GM13977 (cell line): ENCODE data around the gene E2F6.

ENCODE experiments used
- DNase-seq: peaks from one replicate; pipeline ENCODE4 v3.0.0; 2012; ENCODE audit warnings: low spot score
- in situ Hi-C: fragments of 300-500 bp; cut with MboI; formaldehyde crosslinking; loops from one replicate; pipeline ENCODE4 v1.12.0; 2022; ENCODE audit warnings: low sequenced_read_pairs, low pct_unique_long_range_greater_than_20kb, mixed read lengths, inconsistent platforms; ENCODE audit not compliant: unreplicated experiment
- TF ChIP-seq, protein P1 (sequence below): IDR thresholded peaks from 2 replicates; pipeline ENCODE4 v1.5.1; 2012; ENCODE audit warnings: mild to moderate bottlenecking, control low read depth; ENCODE audit not compliant: insufficient read depth; ENCODE audit errors: extremely low read depth, missing control alignments

E2F6 gene

GRCh38 chr2:11420190-11420589 is 45.8 kb downstream of the E2F6 start:
- TF ChIP-seq, protein P1, sequence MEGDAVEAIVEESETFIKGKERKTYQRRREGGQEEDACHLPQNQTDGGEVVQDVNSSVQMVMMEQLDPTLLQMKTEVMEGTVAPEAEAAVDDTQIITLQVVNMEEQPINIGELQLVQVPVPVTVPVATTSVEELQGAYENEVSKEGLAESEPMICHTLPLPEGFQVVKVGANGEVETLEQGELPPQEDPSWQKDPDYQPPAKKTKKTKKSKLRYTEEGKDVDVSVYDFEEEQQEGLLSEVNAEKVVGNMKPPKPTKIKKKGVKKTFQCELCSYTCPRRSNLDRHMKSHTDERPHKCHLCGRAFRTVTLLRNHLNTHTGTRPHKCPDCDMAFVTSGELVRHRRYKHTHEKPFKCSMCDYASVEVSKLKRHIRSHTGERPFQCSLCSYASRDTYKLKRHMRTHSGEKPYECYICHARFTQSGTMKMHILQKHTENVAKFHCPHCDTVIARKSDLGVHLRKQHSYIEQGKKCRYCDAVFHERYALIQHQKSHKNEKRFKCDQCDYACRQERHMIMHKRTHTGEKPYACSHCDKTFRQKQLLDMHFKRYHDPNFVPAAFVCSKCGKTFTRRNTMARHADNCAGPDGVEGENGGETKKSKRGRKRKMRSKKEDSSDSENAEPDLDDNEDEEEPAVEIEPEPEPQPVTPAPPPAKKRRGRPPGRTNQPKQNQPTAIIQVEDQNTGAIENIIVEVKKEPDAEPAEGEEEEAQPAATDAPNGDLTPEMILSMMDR, result no peak
- no peak for DNase-seq
- in situ Hi-C loops, result loop anchor here (25.0 kb wide), 2 partner anchors 183 to 283 kb away; a partner anchor contains a TSS

DNA sequence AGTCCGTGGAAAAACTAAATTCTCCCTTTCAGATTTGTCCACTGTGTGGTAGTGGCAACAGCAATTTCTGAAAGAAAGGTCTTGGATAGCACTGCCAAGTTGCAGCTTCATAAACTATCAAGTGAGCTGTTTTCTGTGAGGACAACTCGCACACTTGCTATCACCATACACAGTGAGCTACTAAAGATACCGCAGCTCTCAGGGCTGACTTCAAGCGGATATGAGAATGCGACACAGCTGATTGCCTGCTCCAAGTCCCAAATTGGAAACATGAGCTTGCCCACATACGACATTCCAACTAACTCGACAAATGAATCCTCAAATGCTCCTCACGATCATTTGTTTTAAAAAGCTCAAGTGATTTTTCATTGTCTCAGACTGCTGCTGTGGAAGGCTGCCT is 46.2 kb downstream of the E2F6 start:
- TF ChIP-seq, protein P1, result no peak
- no peak for DNase-seq
- in situ Hi-C loops, result loop anchor here (25.0 kb wide), 2 partner anchors 182 to 282 kb away; a partner anchor contains a TSS

- no peak for DNase-seq
- in situ Hi-C loops, result loop anchor here (25.0 kb wide), 2 partner anchors 181 to 281 kb away; a partner anchor contains a TSS
- TF ChIP-seq, protein P1, result peak; percentile 44
Measured at GRCh38 chr2:11417946-11418585, 47.9 kb downstream of the E2F6 start.

DNA sequence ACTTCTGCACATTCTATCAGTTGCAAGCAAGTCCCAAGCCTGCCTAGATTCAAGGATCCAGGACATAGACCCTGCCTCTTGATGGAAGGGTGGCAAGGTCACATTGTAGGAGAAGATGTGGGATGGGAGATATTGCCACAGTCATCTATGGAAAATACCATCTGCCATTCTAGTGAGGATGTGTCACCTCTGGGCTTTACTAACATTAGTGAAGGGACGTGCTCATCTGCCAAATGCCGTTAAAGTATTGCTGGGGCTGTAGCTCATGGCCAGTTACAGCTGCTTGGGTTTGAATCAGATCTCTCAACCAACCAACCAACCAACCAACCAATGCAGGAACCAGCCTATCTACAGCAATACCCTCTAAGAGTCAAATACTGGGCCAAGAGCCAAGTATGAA is 49.0 kb downstream of the E2F6 start:
- in situ Hi-C loops, result loop anchor here (25.0 kb wide), 2 partner anchors 180 to 280 kb away; a partner anchor contains a TSS
- TF ChIP-seq, protein P1, result no peak
- no peak for DNase-seq

GRCh38 chr2:11416186-11416585 is 49.8 kb downstream of the E2F6 start:
- in situ Hi-C loops, result loop anchor here (25.0 kb wide), 2 partner anchors 179 to 279 kb away; a partner anchor contains a TSS
- TF ChIP-seq, protein P1, result no peak
- DNase-seq, result no peak

GRCh38 chr2:11414372-11415124 is 51.4 kb downstream of the E2F6 start:
- TF ChIP-seq, protein P1, result no peak

More at GRCh38 chr2:11414372-11415124, 51.4 kb downstream of the E2F6 start:
- in situ Hi-C loops, result loop anchor here (25.0 kb wide), 2 partner anchors 177 to 277 kb away; a partner anchor contains a TSS
- DNase-seq, result no peak
